GM10248 (cell line): ENCODE measurements around the gene LINGO1.

ENCODE experiments used
- CTCF ChIA-PET: fragments of 300-600 bp; sonication (Branson Sonifier 250); formaldehyde crosslinking; extraction: SDS; loops from one replicate; lab custom pipeline; 2021; ENCODE audit warnings: antibody characterized with exemption; lab: Yijun Ruan, JAX
- POLR2A ChIA-PET: fragments of 350-650 bp; sonication (Branson Sonifier 250); formaldehyde crosslinking; extraction: SDS; loops from one replicate; lab custom pipeline; 2020; ENCODE audit warnings: antibody characterized with exemption; lab: Yijun Ruan, JAX
- DNase-seq: peaks from one replicate; pipeline ENCODE4 v3.0.0; 2012; ENCODE audit errors: extremely low spot score
- CTCF ChIP-seq: IDR thresholded peaks from 2 replicates; pipeline ENCODE4 v1.5.1; 2012; ENCODE audit warnings: mild to moderate bottlenecking, low read depth; ENCODE audit errors: extremely low read depth, missing control alignments, control extremely low read depth

Gene LINGO1

GRCh38 chr15:77609558-77609957 lies 23.2 kb downstream of the LINGO1 start:
- ChIA-PET POLR2A (no interaction called here), CTCF (interaction anchor here (0.8 to 4.0 kb wide), 4 partner anchors 10 to 67 kb away, joined by 3 to 25 read pairs (median 5); no protein-coding TSS in a partner anchor)
- no peak for DNase-seq
- no peak for TF ChIP-seq CTCF

- POLR2A ChIA-PET, result no interaction called here
- CTCF ChIA-PET, result interaction anchor here (0.8 to 4.0 kb wide), 5 partner anchors 9 to 109 kb away, joined by 3 to 25 read pairs (median 4); no protein-coding TSS in a partner anchor
- no peak for DNase-seq
- no peak for TF ChIP-seq CTCF
These were observed 23.9 kb downstream of the LINGO1 start for GRCh38 chr15:77608774-77609173.

- ChIA-PET CTCF (interaction anchor here (1.0 to 4.0 kb wide), 5 partner anchors 14 to 110 kb away, joined by 3 to 25 read pairs (median 4); no protein-coding TSS in a partner anchor), POLR2A (no interaction called here)
- DNase-seq, result no peak
- no peak for TF ChIP-seq CTCF
These were observed 24.8 kb downstream of the LINGO1 start for GRCh38 chr15:77607894-77608261.

GRCh38 chr15:77607111-77607893 lies 25.4 kb downstream of the LINGO1 start:
- DNase-seq, result no peak
- TF ChIP-seq CTCF, result no peak
- ChIA-PET POLR2A (no interaction called here), CTCF (interaction anchor here (1.0 to 4.0 kb wide), 4 partner anchors 12 to 64 kb away, joined by 3 to 25 read pairs (median 3); no protein-coding TSS in a partner anchor)

GRCh38 chr15:77606142-77607034 lies 26.3 kb downstream of the LINGO1 start:
- CTCF ChIA-PET, result interaction anchor here (1.2 to 4.0 kb wide), 4 partner anchors 13 to 28 kb away, joined by 3 to 25 read pairs (median 8); no protein-coding TSS in a partner anchor
- POLR2A ChIA-PET, result no interaction called here
- DNase-seq, result no peak
- no peak for TF ChIP-seq CTCF

- no peak for DNase-seq
- TF ChIP-seq CTCF, result no peak
- CTCF ChIA-PET, result interaction anchor here (3.3 kb wide), 1 partner anchor 28 kb away, joined by 14 read pairs; no protein-coding TSS in a partner anchor
- POLR2A ChIA-PET, result no interaction called here
These were observed 27.2 kb downstream of the LINGO1 start for GRCh38 chr15:77605547-77605946.
